Pancreas (tissue), 10 donors: Measurements from ENCODE around the gene COG4. TPM values are rescaled to one million over a fixed set of nuclear protein-coding genes. Genes with fewer than 3 reads are reported as not detected.

Experiments
- ATAC-seq, 4 donors: fragments of 200-7000 bp; cut with Tn5 transposase; one replicate each; pipeline versions ENCODE4 v1.8.0 to v1.9.1; 2020; ENCODE audit warnings: mild to moderate bottlenecking in 4 of 4, moderate library complexity in 4 of 4
- DNase-seq, 6 donors: peaks; one replicate each; pipeline ENCODE4 v3.0.0-alpha.2; 2020
- FAIRE-seq: peaks from 2 replicates; lab custom pipeline; 2012; peaks lifted over from hg19 to GRCh38; lab: Jason Lieb, UNC
- H3K27ac ChIP-seq, 4 donors: fragments of 200-600 bp; sonication (generic); 1 replicate in 3 of 4; 2 replicates in 1 of 4; pipeline versions ENCODE4 v1.5.0 to v1.8.0; 2020
- H3K27me3 ChIP-seq, 4 donors: fragments of 200-600 bp; one replicate each; pipeline ENCODE4 v1.8.0; 2021
- H3K36me3 ChIP-seq, 3 donors: fragments of 200-600 bp; sonication (generic) in 1 of 3; one replicate each; pipeline versions ENCODE4 v1.5.0 to v1.8.0; 2020 to 2021
- H3K4me1 ChIP-seq, 3 donors: fragments of 200-600 bp; one replicate each; pipeline ENCODE4 v1.8.0; 2021
- H3K4me3 ChIP-seq, 4 donors: fragments of 200-600 bp; sonication (generic) in 2 of 4; one replicate each; pipeline versions ENCODE4 v1.5.0 to v1.8.0; 2020 to 2021
- H3K9me3 ChIP-seq, 4 donors: fragments of 200-600 bp; one replicate each; pipeline ENCODE4 v1.8.0; 2021
- CTCF ChIP-seq, 4 donors: fragments of 200-600 bp; sonication (generic) in 3 of 4; IDR thresholded peaks; one replicate each; pipeline versions ENCODE4 v1.5.0 to v1.8.0; 2021; ENCODE audit warnings: antibody characterized with exemption in 4 of 4
- WGBS, 2 donors: extraction: QIAGEN DNeasy Blood & Tissue Kit; methylation state at CpG; one replicate each; pipeline ENCODE4 v1.1.7; 2013; 5-methylcytosine and 5-hydroxymethylcytosine counted together
- intact Hi-C, 3 donors: fragments of 100-400 bp; cut with DNase I; formaldehyde crosslinking; loops; one replicate each; pipeline versions ENCODE4 v1.11.1 to v1.14.2; 2022
- polyA plus RNA-seq, 2 donors: library from polyadenylated mRNA; stranded (reverse); fragments of 200-250 nt; gene quantifications; one replicate each; pipeline ENCODE4 v1.2.3, GENCODE V29; 2013
- total RNA-seq, 6 donors: library from RNA; stranded (reverse); fragmentation: NEBNext Ultra II Directional in 4 of 6; extraction: Animal tissue kit (Norgen Biotek cat#: 25700) in 4 of 6; gene quantifications; one replicate each; pipeline versions ENCODE4 v1.2.1 to v1.2.4, GENCODE V29; 2021 to 2023
- donor health status: healthy with polysubstance abuse.
- donor health status: DM: no; HTN: no; CAD: no; lungs with moderate emphysema.
- donor health status: DM: no; HTN: no; CAD: no.
- donor health status: control.
- donor health status: control.
- donor health status: Bipolar disorder and iron deficiency.
- donor health status: DM: yes; HTN: yes; CAD: no.
- donor health status: DM: no; HTN: no; CAD: no.
- donor health status: DM: no; HTN: no; CAD: no.
- donor health status: DM: yes; HTN: yes; CAD: no.

COG4 gene
- total RNA-seq (10 to 100 TPM; 12.3 to 36.2 (median 16.6) TPM), polyA plus RNA-seq (10 to 100 TPM; 46.3 to 56.4 TPM)

- Histone ChIP-seq H3K4me1 (peaks cover 11 to 25% (median 24%) of the 10 kb centered on the region in 3 donors), H3K4me3 (peak within 1 kb of the TSS; percentile 65 to 90 (median 85)), H3K36me3 (peaks cover 0 to 11% (median 0%) of the 10 kb centered on the region in 3 donors), H3K9me3 (no peaks in the 10 kb centered on the region), H3K27ac (peak within 1 kb of the TSS; percentile 60 to 81 (median 74)), H3K27me3 (no peaks in the 10 kb centered on the region)
- DNase-seq (peak; percentile 81 to 91 (median 84)), FAIRE-seq (no peak), ATAC-seq (peak; percentile 93 to 95 (median 94))
- intact Hi-C loops = no loop called here
- TF ChIP-seq CTCF (IDR thresholded peaks at IDR 0.05) = no peak
- 1% methylated on average over 36 of the region's 36 CpGs for whole genome bisulfite sequencing, 2 donors
These were observed at the start of gene COG4 for GRCh38 chr16:70523076-70523742. COG4 (minus strand) TSS chr16:70523554; CDS start chr16:70523543, 11 bp downstream.

- H3K27ac ChIP-seq = no peak overlapping the region
- peaks cover 7 to 53% (median 45%) of the 10 kb centered on the region in 3 donors for H3K36me3 ChIP-seq
- 83 to 87% methylated on average over 2 of the region's 2 CpGs for whole genome bisulfite sequencing, 2 donors
- intact Hi-C loops = no loop called here
- no peak overlapping the region for H3K4me3 ChIP-seq
- no peaks in the 10 kb centered on the region for H3K27me3 ChIP-seq
- DNase-seq (no peak), FAIRE-seq (no peak), ATAC-seq (no peak)
- H3K9me3 ChIP-seq = no peaks in the 10 kb centered on the region
- TF ChIP-seq CTCF (IDR thresholded peaks at IDR 0.05) = no peak
- no peaks in the 10 kb centered on the region for H3K4me1 ChIP-seq
These were observed 49.5 kb upstream of the COG4 start for GRCh38 chr16:70572926-70573270.

GRCh38 chr16:70572050-70572925, 48.9 kb upstream of the COG4 start:
- H3K4me1 ChIP-seq = no peaks in the 10 kb centered on the region
- no peak for FAIRE-seq

GRCh38 chr16:70571623-70572022, 48.3 kb upstream of the COG4 start:
- peaks cover 7 to 66% (median 50%) of the 10 kb centered on the region in 3 donors for H3K36me3 ChIP-seq
- TF ChIP-seq CTCF (IDR thresholded peaks at IDR 0.05) = no peak

More at GRCh38 chr16:70572050-70572925, 48.9 kb upstream of the COG4 start:
- peak in 1 of 4 donors; percentile 7 for ATAC-seq
- Histone ChIP-seq H3K36me3 (peaks cover 7 to 60% (median 50%) of the 10 kb centered on the region in 3 donors), H3K27me3 (no peaks in the 10 kb centered on the region), H3K9me3 (no peaks in the 10 kb centered on the region), H3K4me3 (no peak overlapping the region), H3K27ac (no peak overlapping the region)
- 91 to 94% methylated on average over 5 of the region's 5 CpGs for WGBS, 2 donors
- intact Hi-C loops = no loop called here
- DNase-seq = no peak
- no peak for TF ChIP-seq CTCF (IDR thresholded peaks at IDR 0.05)

More at GRCh38 chr16:70571623-70572022, 48.3 kb upstream of the COG4 start:
- FAIRE-seq (no peak), ATAC-seq (no peak), DNase-seq (no peak)
- no peaks in the 10 kb centered on the region for H3K4me1 ChIP-seq
- intact Hi-C loops = no loop called here
- H3K4me3 ChIP-seq = no peak overlapping the region
- 82 to 86% methylated on average over 8 of the region's 8 CpGs for WGBS, 2 donors
- no peak overlapping the region for H3K27ac ChIP-seq
- H3K27me3 ChIP-seq = no peaks in the 10 kb centered on the region
- no peaks in the 10 kb centered on the region for H3K9me3 ChIP-seq
